ENCODE measurements around the gene PROSER3. TPM values are rescaled to one million over a fixed set of nuclear protein-coding genes. Genes with fewer than 3 reads are reported as not detected.

Gene PROSER3
- total and polyA plus RNA-seq, 2 of the 13 experiments (the other 11 are each of a cell fraction or from before 2014, with no cell fraction given): 5.1 to 5.7 TPM

GRCh38 chr19:35715981-35716800 is 41.8 kb upstream of the PROSER3 start (continued):
- peak; percentile 92 for TF ChIP-seq MAX (IDR thresholded peaks at IDR 0.05)
- TF ChIP-seq ZSCAN20 (CRISPR knock-in tag; IDR thresholded peaks at IDR 0.05; ENCODE audit: borderline replicate concordance): peak; percentile 20; the same call in 1 of the 2 replicates
- no peak for TF ChIP-seq ZBTB46 (CRISPR knock-in tag; IDR thresholded peaks at IDR 0.05; ENCODE audit: borderline replicate concordance)
- TF ChIP-seq DR1 (CRISPR knock-in tag; IDR thresholded peaks at IDR 0.05): no peak
- TF ChIP-seq ZNF776 (CRISPR knock-in tag; IDR thresholded peaks at IDR 0.05): no peak; the same call in none of the 2 replicates
- peak; percentile 46 for TF ChIP-seq NRL (CRISPR knock-in tag; IDR thresholded peaks at IDR 0.05; ENCODE audit: borderline replicate concordance)
- peak in 1 of 2 experiments; percentile 62; a peak in 1 of 4 replicates for TF ChIP-seq ATF4 (CRISPR knock-in tag; IDR thresholded peaks at IDR 0.05)
- no peak for TF ChIP-seq RORA (CRISPR knock-in tag; IDR thresholded peaks at IDR 0.05)
- TF ChIP-seq MTERF4 (CRISPR knock-in tag; IDR thresholded peaks at IDR 0.05): peak; percentile 72; the same call in 1 of the 2 replicates
- no peak for TF ChIP-seq FOXA3 (CRISPR knock-in tag; IDR thresholded peaks at IDR 0.05)
- TF ChIP-seq TFDP2 (CRISPR knock-in tag; IDR thresholded peaks at IDR 0.05): peak; percentile 91
- TF ChIP-seq E2F1 (CRISPR knock-in tag; IDR thresholded peaks at IDR 0.05): 0 out of 2 replicates have a peak, but pooled peaks have one; percentile 59
- TF ChIP-seq JUND (CRISPR knock-in tag; IDR thresholded peaks at IDR 0.05): 0 out of 2 replicates have a peak, but pooled peaks have one; percentile 27
- peak; percentile 8; the same call in 1 of the 2 replicates for TF ChIP-seq ZBTB3 (CRISPR knock-in tag; IDR thresholded peaks at IDR 0.05; ENCODE audit: borderline replicate concordance, low read depth)
- TF ChIP-seq ZC3H13 (CRISPR knock-in tag; IDR thresholded peaks at IDR 0.05): peak; percentile 95; the same call in 1 of the 2 replicates
- TF ChIP-seq ZNF567 (CRISPR knock-in tag; IDR thresholded peaks at IDR 0.05; ENCODE audit: borderline replicate concordance): no peak
- no peak for TF ChIP-seq ZNF607 (CRISPR knock-in tag; IDR thresholded peaks at IDR 0.05; ENCODE audit: borderline replicate concordance)
- TF ChIP-seq ZNF747 (CRISPR knock-in tag; IDR thresholded peaks at IDR 0.05; ENCODE audit: borderline replicate concordance): peak; percentile 80; the same call in 1 of the 2 replicates
- no peak for TF ChIP-seq ARID2 (CRISPR knock-in tag; IDR thresholded peaks at IDR 0.05; ENCODE audit: borderline replicate concordance)
- no peak for TF ChIP-seq ZNF296 (CRISPR knock-in tag; conservative IDR thresholded peaks at IDR 0.05)
- peak; percentile 59; the same call in 1 of the 2 replicates for TF ChIP-seq HES4 (CRISPR knock-in tag; IDR thresholded peaks at IDR 0.05; ENCODE audit: borderline replicate concordance)

Measured in HepG2 (cell line).